ENCODE results near the gene PTGR3. TPM values are rescaled to one million over a fixed set of nuclear protein-coding genes. Genes with fewer than 3 reads are reported as not detected.

The PTGR3 gene
- total RNA-seq, 4 donors from 2014 or later, result 12.2 to 25.2 (median 16.7) TPM

GRCh38 chr18:75161256-75162028 is 47.5 kb downstream of the PTGR3 start:
- no peaks in the 10 kb centered on the region for H3K36me3 ChIP-seq
- H3K4me3 ChIP-seq, result peak overlapping the region; percentile 4 to 60 (median 31)
- 54 to 59% methylated on average over 13 to 14 of the region's 14 CpGs for WGBS, 2 donors
- TF ChIP-seq POLR2A (IDR thresholded peaks at IDR 0.05), result no peak
- TF ChIP-seq CTCF (IDR thresholded peaks at IDR 0.05), result no peak
- no peaks in the 10 kb centered on the region for H3K9me3 ChIP-seq
- intact Hi-C loops (cut with DNase I), result no loop called here
- H3K27ac ChIP-seq, result no peak overlapping the region
- peaks cover 0 to 7% (median 0%) of the 10 kb centered on the region in 3 donors for H3K4me1 ChIP-seq
- DNase-seq, result no peak
- peaks cover 0 to 7% (median 0%) of the 10 kb centered on the region in 4 donors for H3K27me3 ChIP-seq

DNA sequence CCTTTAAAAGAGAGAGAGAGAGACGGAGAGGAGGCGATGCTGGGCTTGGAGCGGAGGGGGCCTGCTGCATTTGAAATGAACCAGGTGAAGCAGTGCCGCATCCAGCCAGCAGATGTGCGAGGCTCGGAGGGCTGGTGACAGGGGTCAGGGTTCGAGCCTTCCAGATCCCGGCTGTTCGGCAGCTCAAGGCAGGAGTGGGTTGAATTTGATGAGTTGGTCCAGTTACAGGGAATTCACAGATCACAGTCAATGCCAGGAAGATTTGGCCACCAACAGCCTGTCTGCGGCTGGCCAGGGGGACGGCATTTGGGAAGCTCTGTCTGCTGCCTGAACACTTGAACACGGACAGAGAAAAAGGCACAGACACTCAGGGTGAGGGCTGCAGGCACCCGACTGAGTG is 48.6 kb downstream of the PTGR3 start:
- TF ChIP-seq CTCF (IDR thresholded peaks at IDR 0.05) (no peak), POLR2A (IDR thresholded peaks at IDR 0.05) (no peak)
- Histone ChIP-seq H3K36me3 (no peaks in the 10 kb centered on the region), H3K4me3 (peak overlapping the region in 1 of 4 donors; percentile 50), H3K27me3 (peaks cover 0 to 7% (median 0%) of the 10 kb centered on the region in 4 donors), H3K27ac (no peak overlapping the region), H3K4me1 (peaks cover 0 to 7% (median 0%) of the 10 kb centered on the region in 3 donors), H3K9me3 (no peaks in the 10 kb centered on the region)
- intact Hi-C loops (cut with DNase I), result no loop called here
- no peak for DNase-seq
- 57 to 62% methylated on average over 11 to 13 of the region's 13 CpGs for WGBS, 2 donors

DNA sequence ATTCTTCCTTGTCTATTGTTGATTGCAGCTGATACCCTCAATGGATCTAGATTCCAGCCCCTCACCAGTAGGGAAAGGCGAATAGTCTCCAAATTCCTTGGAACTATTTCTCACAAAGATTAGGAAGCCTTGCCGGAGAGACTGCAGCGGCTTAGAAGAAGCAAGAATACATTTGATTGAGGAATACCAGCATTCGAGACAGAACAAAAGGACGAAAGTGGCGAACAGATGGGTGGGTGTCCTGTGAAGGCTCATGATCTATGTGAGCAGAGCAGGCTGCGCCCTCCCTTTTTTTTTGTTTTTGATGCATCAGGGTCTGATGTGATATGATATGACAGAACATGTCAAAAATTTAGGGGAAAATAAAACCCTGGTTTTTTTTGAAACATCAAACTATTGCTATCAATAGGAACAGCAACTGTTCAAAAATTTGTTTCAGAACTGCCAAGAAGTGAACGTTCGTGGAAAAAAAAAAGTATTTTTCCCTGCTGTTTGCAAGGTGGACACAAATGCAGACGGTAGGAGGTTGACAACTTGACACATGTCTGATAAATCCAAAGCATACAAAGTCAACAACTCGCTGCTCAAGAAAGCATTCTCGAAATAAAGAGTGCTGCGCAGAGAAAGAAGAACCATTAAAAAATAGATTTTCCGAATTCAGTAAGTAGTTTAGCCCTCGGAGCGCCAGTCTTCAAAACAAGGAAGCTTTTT is 49.1 kb downstream of the PTGR3 start:
- 66 to 67% methylated on average over 16 of the region's 16 CpGs for WGBS, 2 donors
- DNase-seq, result no peak
- Histone ChIP-seq H3K9me3 (no peaks in the 10 kb centered on the region), H3K4me1 (peaks cover 0 to 7% (median 0%) of the 10 kb centered on the region in 3 donors), H3K36me3 (no peaks in the 10 kb centered on the region), H3K27me3 (peaks cover 0 to 7% (median 0%) of the 10 kb centered on the region in 4 donors), H3K27ac (no peak overlapping the region), H3K4me3 (peak overlapping the region in 1 of 4 donors; percentile 50)
- intact Hi-C loops (cut with DNase I), result no loop called here
- TF ChIP-seq CTCF (IDR thresholded peaks at IDR 0.05) (no peak), POLR2A (IDR thresholded peaks at IDR 0.05) (no peak)

DNA sequence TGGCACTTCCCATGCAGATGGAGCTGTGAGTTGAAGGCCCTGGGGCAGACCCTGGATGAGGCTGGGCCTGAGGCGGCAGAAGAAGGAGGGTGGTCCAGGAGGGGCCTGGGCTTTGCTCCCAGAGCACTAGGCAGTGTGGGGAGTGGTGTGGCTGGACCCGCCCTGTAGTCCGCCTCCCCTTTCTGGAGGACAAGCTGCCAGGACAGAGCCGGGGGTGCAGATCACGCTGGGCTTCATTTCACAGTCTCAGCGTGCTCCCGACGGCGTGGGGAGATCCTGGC is 49.8 kb downstream of the PTGR3 start:
- intact Hi-C loops (cut with DNase I), result no loop called here
- DNase-seq, result no peak
- peaks cover 0 to 7% (median 0%) of the 10 kb centered on the region in 3 donors for H3K4me1 ChIP-seq
- H3K9me3 ChIP-seq, result no peaks in the 10 kb centered on the region
- no peak overlapping the region for H3K4me3 ChIP-seq
- WGBS, 2 donors, result 74% methylated on average over 4 of the region's 9 CpGs; no CpG with 5 or more reads in 1 of the 2 donors
- no peaks in the 10 kb centered on the region for H3K36me3 ChIP-seq
- no peak overlapping the region for H3K27ac ChIP-seq
- peaks cover 0 to 7% (median 0%) of the 10 kb centered on the region in 4 donors for H3K27me3 ChIP-seq
- no peak for TF ChIP-seq POLR2A (IDR thresholded peaks at IDR 0.05)

Other genes with a start within 250 kb of the PTGR3 start
- 10 to 100 TPM in 3 of 4 donors, 1 to 10 TPM in 1; 5.4 to 20.2 (median 13.7) TPM for gene TSHZ1, start 1.7 kb upstream of the PTGR3 start, total RNA-seq
- gene SMIM21, start 218.6 kb upstream of the PTGR3 start, total RNA-seq, result not detected

Measured in esophagus squamous epithelium (tissue), 5 donors.